GM21528 (cell line): Measurements from ENCODE around the gene LDLRAD4.

ENCODE experiments used
- ATAC-seq: cut with Tn5 transposase; IDR thresholded peaks from one replicate; pipeline ENCODE4 v1.9.1; 2021; ENCODE audit warnings: mild to moderate bottlenecking, moderate library complexity; ENCODE audit not compliant: unreplicated experiment, low FRiP score

Gene LDLRAD4

DNA sequence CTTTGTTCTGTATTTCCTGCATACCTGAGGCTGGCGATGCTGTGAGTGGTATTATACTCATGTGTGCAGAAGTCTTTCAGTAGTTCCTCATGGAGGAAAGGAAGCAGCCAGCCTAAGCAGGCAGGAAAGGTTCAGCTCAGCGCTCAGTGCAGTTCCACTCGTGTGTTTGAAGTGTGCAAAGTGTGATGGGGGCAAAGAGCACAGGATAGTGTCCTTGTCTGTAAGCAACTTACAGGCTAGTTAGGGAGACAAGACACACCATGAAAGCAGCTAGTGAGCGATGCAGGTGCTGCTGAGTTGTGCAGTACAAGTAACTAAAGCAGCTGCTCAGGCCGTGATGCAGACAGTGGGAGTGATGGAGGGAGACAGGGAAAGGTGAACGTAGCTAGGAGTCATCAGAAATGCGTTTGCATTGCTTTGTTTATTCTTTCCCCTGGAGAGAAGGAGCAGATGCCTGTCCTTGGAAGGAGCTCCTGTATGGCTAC lies 146.2 kb downstream of the LDLRAD4 start:
- no peak for ATAC-seq

DNA sequence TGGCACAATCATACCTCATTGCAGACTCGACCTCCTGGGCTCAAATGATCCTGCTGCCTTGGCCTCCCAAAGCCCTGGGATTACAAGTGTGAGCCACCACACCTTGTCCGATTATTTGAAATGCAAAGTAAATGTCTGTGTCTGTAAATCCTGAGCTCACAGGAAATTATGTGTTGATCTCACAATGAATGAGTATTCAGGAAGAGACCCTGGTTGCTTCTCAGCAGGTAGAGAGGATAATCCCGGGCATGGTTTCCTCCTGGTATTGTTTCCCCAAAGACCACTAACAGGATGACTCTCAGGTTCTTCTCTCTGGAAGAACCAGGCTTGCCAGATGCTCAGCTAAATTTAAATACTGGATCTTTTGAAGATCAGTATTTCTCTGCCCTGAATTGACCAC lies 147.6 kb downstream of the LDLRAD4 start:
- ATAC-seq, result no peak

DNA sequence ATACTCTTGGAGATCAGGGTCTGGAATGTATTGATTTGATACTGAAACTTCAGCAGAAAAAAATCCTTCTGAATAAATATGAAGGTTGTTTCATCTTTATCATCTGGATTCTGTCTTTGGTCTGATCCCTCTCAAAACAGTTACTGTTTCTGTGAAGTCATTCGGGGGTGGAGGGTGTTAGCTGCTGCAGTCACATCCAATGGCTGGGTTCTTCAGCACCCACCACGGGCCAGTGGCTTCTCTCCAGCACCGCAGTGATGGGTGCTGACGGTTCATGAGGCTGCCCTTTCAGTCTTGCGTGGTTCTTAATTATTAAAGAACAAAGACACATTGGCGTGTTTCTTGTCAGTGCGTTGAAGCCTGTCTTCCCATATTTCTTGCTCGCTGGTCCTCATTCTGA lies 148.0 kb downstream of the LDLRAD4 start:
- no peak for ATAC-seq

DNA sequence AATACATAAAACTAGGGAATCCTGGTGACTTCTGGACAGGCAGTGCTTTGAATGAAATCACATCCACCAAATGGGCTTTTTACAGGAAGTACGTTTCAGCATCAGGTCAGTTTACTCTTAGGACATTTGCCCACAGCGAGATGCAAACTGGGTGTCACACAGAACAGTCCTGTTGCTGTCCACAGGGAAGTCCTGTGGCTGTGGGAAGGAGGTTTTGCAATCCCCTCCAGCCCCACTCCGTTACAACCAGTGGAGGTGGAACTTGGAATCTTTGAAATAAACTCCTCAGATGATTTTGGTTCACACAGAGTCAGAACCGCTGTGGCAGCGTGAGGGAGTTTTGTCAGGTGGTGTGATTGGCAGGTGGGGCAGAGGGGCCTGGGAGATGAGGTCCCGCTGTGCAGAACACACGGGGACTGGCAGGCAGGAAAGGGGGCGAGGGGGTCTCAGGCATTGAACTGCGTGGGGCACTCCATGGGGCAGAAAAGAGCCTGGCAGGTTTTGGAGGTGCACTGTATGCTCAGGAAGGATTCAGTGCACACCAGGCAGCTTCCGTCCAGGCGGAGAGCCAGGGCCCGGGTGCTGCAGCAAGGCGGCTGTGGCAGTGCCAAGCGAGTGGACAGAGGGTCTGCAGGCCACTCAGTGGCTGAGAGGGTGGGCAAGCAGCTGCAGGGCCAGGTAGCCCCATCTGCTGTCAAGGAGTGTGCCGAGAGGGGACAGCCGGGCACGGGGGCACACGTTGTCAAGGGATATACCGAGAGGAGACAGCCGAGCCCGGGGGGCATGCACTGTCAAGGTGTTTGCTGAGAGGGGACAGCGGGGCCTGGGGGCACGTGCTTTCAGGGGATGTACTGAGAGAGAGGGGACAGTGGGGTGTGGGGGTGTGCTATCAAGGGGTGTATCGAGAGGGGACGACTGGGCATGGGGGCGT lies 148.7 kb downstream of the LDLRAD4 start:
- no peak for ATAC-seq

DNA sequence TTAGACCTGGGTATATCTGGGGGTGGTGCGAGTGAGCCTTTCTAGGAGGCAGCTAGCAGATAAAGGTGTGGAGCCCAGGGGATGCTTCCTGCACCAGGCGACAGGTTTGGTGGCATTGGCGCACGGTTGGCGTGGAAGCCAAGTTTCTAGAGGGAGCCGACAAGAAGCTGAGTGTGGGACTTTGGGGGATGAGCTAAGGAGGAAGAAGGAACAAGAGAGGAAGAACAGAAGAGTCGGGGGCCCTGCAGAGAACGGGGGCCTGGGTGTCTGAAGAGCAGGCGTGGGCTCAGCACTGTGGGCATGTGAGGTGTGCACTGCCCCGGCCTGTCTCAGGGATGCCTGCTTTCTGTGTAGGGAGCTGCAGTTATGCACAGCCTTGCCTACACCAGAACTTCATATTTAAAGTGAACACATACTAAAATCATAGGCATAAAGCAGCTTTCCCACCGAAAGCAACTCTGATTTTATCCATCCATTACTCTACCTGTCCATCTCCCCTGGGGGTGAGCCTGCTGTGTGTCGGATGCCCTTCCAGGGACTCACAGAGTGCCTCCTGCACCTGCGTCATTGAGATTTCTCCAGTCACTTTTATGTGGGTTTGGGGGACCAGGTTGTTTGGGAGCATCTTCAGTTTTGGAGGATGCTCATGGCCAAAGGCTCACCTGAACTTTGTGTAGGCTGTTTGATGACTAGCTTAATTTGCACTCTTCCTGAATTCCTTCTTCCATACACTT lies 149.7 kb downstream of the LDLRAD4 start:
- ATAC-seq, result no peak

DNA sequence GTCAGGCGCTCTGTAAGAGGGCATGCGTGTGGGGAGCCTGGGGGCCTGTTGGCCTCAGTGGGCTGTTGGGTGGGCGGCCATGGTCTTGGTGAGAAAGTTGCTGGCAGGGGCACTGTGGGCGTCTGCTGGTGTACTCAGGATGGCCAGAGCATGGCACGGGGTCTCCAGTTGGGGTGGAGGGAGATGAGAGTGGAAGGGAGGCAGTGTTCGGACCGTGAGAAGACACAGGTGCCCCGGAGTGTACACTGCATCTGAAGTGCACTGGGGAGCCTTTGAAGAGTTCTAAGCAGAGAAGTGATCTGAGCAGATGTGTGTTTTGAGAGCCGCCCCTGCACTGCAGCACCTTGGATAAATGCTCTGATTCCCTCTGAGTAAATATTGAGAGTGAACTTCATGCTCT lies 150.8 kb downstream of the LDLRAD4 start:
- ATAC-seq, result no peak

DNA sequence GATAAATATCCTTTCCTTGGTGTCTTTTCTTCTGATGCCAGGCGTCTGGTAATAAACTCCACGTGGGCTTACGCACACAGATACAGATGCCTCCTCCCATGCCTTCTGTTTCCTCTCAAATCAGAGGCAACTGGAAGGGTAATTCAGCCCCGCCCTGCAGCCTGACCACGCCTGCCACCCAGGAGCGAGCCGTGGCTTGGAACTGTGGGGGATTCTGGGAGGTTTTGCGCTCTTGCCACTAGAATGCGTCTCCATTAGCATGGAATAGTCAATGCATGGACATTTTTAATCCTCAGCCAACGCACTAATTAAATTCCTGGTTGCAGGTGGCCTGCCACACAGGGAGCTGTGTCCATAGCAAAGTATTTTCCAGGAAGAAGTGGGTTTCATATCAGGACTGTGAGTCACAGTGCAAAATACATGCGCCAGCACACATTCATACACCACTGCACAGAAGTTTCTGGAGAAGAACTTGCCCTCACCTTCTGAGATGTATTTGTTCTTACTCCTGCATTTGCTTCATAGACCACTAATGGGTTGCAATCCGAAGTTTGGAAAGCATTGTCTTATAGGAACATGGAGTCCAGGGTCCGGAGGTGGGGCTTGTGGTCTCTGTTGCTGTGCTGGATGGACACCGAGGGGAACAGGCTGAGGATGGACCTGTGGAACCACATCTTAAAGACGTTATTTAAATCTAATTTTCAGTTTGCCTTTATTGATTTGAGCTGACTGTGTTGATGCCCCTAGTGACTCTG lies 151.4 kb downstream of the LDLRAD4 start:
- ATAC-seq, result no peak

DNA sequence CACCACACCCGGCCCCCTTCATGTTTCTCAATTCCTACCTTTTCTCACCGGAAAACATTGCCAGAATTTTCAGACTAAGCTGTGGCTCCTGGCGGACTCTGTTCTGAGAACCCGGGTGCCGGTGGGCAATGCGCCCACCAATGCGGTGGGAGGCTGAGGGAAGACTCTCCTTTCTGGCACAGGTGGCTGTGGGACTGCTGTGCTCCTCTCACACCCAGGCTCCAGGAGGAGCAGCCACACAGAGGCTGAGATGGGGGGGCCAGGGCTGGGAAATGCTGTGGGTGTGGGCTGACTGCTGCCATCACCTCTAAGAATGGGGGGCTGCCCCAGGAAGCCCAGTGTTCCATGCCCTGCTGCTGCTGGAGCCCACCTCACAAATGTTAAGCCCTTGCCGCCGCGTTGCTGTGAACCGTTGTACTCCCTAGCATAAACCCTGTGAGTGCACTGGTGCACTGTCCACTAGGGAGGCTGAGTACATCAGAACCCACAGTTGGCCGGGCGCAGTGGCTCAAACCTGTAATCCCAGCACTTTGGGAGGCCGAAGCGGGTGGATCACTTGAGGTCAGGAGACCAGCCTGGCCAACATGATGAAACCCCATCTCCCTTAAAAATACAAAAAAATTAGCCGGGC lies 152.6 kb downstream of the LDLRAD4 start:
- ATAC-seq, result no peak

DNA sequence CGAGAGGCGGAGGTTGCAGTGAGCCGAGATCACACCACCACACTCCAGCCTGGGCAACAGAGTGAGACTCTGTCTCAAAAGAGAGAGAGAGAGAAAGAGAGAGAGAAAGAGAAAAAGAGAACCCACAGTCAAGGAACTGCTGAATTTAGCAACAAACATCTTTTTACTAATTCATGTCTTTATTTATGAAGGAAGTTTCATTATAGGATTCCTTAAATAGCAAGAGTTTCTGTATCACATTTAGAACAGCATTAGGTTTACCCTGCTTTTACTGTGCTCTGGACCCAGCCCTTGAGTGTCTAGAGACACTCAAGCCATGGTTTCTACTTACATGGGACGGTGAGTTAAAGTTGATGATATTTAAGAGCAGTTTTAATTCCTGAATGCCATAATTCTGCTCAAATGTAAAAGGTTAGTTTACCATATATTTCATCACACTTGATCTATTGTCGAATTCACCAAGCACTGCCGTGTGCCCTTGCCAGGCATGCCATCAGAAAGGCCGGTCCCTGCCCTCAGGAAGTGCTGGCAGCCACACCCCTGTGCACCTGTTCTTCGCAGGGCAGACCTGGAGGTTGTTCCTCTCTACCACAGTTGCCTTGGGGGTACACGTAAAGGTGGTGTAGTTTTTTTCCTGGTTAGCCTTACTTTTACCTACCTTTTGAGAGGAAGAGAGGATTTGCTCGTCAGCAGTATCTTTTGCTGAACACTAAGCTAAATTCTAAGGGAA lies 153.3 kb downstream of the LDLRAD4 start:
- ATAC-seq, result no peak

DNA sequence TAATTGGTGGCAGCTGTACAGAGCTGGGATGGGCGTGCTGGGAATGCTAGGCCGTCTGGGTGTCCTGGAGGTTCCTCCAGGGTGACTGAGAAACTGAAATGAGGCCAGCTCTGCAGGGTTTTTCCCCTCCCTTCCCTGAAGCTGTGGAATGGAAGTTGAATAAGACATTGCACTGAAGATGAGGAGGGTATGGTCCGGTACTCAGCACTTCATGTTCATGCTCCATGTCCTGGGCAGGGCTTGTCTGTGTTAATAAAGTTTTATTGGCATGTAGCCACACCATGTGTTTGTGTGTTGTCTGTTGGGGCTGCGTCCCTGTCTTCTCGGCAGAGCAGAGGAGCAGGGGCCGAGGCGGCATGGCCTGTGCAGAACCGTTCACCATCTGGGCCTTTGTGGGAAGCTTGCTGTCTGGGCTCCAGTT lies 154.0 kb downstream of the LDLRAD4 start:
- ATAC-seq, result no peak

DNA sequence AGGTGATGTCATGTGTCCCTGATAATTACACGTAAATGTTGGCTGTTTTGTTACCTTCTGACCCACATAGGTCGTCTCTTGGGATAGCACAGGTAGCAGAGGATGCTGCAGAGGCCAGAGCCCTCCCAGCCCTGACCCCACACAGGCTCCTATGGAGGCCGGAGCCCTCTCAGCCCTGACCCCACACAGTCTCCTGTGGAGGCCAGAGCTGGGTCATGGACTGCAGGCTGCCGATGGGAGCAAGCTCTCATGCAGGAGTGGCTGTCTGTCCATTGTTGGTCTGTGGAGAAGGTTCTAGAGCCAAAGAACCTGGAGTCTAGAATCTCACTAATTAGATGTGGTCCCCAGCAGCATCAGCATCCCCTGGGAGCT lies 155.5 kb downstream of the LDLRAD4 start:
- ATAC-seq, result no peak

DNA sequence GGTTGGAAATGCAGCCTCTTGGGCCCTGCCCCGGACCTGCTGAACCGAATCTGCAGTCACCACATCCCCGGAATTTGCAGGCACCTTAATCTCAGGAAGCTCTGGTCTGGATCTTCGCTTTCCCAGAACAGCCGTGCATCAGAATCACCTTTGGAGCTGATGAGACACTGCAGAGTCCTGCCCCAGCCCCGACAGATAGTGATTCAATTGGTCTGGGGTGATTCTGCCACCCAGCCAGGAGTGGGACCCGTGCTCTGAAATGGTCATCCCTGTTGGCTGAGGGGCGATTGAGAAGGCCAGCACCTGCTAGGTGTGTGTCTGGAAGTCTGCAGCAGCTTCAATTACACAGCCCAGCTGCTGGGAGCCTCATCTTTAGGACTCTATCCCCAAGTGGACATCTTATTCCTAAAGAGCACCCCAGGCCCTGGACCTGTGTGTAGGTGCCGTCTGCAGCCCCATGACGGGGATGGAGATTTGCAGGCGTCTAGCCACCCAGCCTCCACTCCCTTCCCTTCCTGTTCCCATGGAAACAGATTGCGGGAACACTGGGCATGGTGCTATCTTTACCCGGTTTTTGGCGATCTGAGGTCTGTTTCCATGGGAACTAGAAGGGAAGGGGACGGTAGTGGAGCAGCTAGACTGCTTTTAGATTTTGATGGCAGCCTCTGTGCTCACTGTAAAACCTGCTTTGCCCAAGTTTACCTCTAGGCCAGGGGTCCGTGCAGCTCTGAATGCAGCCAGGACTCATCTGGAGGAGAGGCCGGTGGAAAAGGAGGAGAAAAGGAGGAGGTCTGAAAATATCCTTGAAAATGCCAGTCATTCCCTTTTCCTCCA lies 156.1 kb downstream of the LDLRAD4 start:
- peak; percentile 8 for ATAC-seq

DNA sequence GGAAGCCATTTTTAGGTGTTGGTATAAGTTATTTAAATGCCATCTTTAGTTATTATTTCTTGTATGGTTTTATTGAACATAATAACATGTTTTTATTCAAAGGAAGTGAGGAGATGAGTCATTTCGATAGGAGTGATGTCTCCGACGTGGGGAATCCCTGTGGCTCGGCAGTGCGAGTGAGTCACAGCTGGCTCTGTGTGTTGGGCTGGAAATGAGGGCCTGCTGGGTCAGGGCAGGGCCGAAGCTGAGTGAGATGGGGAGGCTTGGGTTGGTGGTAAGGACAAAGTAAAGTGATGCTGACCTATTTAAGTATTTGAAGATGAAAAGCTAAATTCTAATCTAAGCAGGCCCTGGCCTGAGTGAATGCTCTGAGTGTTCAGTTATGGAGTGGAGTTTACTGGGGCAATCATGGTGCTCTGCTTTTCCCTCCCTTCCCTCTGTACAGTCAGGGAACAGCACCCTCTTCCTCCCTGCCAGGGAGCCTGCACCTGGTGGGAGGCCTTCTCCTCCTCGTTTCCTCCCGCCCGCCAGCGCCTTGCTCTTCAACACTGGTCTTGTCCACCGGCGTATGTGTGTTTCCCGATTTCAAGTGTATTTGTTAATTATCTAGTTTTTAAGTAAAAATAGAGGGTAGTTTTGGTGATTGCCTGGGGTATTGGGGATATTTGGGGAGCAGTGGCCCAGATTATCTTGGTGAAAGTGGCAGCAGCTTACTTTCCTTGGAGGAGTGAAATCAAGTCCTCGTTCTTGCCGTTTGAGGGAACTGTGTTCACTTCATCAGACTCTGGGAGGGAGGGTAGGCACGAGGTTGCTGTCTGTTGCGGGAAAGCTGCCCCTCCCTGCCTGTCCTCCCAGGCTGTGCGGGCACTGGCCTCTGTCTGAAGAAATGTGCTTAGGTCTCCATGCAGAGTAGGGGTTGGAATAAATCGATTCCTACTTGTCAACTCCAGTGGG lies 157.0 kb downstream of the LDLRAD4 start:
- ATAC-seq, result peak; percentile 74

DNA sequence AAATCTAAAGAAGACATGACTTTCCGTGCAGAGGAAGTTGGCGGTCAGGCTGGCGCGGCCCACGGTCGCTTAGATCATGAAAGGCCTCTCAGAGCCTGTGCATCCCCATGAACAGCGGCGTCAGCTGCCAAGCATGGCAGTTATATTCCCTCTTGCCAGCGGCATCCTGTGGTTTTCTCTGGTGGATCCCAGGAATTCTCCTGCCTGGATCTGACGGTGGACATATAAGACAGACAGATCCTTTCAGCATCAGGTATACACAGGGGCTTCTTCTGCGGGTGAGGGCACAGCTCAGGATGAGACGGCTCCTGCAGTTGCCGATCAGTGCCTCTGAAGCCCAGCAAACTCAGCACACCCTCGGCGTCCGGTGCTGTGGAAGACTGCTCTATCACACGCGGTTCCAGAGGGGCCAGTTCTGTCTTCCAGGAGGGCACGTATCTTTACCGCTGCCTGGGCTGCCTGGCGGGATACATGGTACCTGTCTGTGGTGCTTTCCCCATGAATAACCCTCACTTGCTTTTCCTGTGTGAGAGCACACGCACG lies 157.8 kb downstream of the LDLRAD4 start:
- ATAC-seq, result no peak

DNA sequence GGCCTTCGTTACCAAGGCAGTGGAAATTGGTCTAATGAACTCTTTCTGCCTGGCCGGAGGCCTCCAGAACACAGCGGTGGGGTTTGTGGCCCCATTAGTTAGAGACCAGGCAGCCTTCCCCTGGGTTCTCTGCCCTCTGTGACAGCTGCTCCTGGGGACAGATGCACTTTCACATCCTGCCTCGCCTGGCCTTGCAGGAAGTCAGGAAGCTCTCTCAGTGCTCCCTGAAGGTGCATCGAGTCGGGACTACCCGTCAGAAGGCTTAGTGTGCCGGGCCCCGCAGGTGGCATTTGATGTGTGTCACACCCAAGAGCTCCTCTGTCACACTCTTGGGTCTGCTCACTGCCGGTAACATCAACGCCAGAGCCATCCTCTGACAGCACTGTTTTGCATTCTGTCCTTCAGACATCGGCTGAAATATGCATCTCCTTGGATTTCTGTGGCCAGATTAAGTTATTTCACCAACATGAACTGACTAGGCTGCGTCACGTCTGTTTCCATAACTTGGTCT lies 158.3 kb downstream of the LDLRAD4 start:
- ATAC-seq, result no peak

DNA sequence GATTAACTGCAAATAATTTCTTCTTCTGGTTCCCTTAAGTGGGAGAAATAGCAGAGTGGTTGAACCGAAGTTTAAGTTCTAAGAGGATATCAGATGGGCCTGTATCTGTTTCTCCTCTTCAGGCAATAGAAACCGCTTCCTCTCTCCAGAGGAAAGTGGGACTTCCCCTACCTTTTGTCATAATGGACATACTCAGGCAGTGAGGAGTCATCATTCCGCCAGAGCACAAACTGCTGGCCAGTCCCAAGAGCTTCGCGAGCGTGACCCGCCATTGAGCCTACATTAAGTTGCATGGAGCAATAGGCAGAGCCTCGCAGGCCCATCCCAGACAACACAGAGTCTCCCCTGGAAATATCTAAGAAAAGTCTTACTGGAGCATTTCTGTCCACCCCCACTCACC lies 158.9 kb downstream of the LDLRAD4 start:
- ATAC-seq, result no peak

DNA sequence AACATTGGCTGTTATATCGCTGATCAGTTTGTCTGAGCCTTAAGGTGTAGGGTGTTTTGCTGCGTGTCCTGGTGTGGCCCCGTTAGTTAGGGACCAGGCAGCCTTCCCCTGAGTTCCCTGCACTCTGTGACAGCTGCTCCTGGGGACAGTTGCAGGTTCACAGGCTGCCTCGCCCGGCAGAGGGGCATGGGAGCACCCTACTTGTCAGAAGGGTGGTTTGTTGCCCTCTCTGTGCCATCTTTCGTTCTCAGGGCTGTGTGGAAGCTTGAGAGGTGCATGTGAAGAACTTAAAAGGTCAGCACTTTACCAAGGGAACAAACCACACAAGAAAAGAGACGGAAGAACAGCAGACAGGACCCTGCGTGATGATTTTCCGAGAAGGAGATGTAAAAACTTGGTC lies 159.6 kb downstream of the LDLRAD4 start:
- no peak for ATAC-seq
